Duodenal mucosa (tissue), 2 donors: ENCODE data around the gene GCSAM.

Experiments used
- H3K27ac ChIP-seq: one replicate; pipeline ENCODE4 v1.7.0; 2013; ENCODE audit warnings: low read depth, low read length
- H3K27me3 ChIP-seq, 2 donors: one replicate each; pipeline ENCODE4 v1.7.0; 2013; ENCODE audit warnings: low read length in 2 of 2, control low read depth in 1 of 2; ENCODE audit not compliant: insufficient read depth in 2 of 2, control insufficient read depth in 1 of 2
- H3K36me3 ChIP-seq, 2 donors: one replicate each; pipeline ENCODE4 v1.7.0; 2013; ENCODE audit warnings: low read length in 2 of 2, control low read depth in 1 of 2; ENCODE audit not compliant: insufficient read depth in 2 of 2, control insufficient read depth in 1 of 2
- H3K4me1 ChIP-seq, 2 donors: one replicate each; pipeline ENCODE4 v1.7.0; 2013; ENCODE audit warnings: low read length in 2 of 2, control low read depth in 1 of 2; ENCODE audit not compliant: insufficient read depth in 2 of 2, control insufficient read depth in 1 of 2
- H3K4me3 ChIP-seq, 2 donors: one replicate each; pipeline ENCODE4 v1.7.0; 2013; ENCODE audit warnings: low read length in 2 of 2, low read depth in 1 of 2
- H3K9ac ChIP-seq, 2 donors: one replicate each; pipeline ENCODE4 v1.7.0; 2013; ENCODE audit warnings: low read length in 2 of 2, low read depth in 1 of 2
- H3K9me3 ChIP-seq, 2 donors: one replicate each; pipeline ENCODE4 v1.7.0; 2013; ENCODE audit warnings: low read length in 2 of 2, control low read depth in 1 of 2; ENCODE audit not compliant: control insufficient read depth in 1 of 2

Gene GCSAM, protein sequence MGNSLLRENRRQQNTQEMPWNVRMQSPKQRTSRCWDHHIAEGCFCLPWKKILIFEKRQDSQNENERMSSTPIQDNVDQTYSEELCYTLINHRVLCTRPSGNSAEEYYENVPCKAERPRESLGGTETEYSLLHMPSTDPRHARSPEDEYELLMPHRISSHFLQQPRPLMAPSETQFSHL

DNA sequence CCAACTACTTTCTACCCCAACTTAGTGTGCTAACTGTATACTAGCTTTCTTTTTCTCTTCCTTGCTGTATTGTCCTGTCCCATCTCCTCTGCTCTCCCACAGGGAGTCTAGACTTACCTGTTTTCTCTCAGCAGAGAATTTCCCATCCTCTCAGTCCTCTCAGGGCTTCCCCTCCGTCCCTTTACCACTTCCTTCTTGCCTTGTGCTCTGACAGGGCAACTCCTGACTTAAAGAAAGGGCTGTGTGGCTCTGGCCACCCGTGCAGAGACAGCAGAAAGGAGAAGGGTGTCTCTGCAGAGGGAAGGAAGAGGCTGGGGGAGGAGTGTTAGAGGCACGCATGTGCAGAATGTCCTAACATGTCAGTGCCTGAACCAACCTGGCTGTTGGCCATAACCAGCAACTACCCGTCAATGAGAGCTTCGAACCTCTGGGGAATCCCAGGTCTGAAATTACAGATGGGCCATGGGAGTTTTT, at the start of gene GCSAM:
Gene GCSAM, minus strand, starts transcription at position 274 of the 474 bp plus-strand sequence. Its CDS starts 128 bp downstream, at position 146.
- peak within 1 kb of the TSS in 1 of 2 donors; percentile 5 for H3K9ac ChIP-seq
- H3K36me3 ChIP-seq = no peaks in the 10 kb centered on the region

DNA sequence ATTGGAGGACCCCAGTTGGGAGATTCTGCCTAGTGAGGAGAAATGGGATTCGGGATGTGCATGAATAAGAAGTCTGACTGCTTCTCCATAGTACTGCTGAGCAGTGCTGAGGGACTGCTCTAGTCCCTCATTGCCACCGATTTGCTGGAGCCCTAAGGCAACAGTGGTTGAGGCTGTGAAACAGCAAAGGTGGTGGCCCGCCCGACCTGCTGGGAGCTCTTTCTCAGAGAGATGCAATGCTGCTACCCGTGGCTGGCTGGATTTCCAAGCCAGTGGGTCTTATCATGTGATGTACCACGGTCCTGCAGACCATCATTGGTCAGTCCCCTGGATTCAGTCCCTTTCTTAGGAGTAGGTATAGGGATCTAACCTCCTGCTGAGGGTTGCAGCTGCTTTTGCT, 42.6 kb upstream of the GCSAM start:
- Histone ChIP-seq H3K9ac (no peak overlapping the region), H3K27ac (no peak overlapping the region), H3K27me3 (no peaks in the 10 kb centered on the region), H3K36me3 (no peaks in the 10 kb centered on the region), H3K4me3 (no peak overlapping the region), H3K9me3 (no peaks in the 10 kb centered on the region), H3K4me1 (no peaks in the 10 kb centered on the region)

More for the DNA sequence above, at the start of gene GCSAM:
- Histone ChIP-seq H3K4me3 (peak within 1 kb of the TSS; percentile 19 to 38), H3K27me3 (no peaks in the 10 kb centered on the region), H3K9me3 (no peaks in the 10 kb centered on the region), H3K27ac (no peak within 1 kb of the TSS), H3K4me1 (peaks cover 15 to 19% of the 10 kb centered on the region in 2 donors)

DNA sequence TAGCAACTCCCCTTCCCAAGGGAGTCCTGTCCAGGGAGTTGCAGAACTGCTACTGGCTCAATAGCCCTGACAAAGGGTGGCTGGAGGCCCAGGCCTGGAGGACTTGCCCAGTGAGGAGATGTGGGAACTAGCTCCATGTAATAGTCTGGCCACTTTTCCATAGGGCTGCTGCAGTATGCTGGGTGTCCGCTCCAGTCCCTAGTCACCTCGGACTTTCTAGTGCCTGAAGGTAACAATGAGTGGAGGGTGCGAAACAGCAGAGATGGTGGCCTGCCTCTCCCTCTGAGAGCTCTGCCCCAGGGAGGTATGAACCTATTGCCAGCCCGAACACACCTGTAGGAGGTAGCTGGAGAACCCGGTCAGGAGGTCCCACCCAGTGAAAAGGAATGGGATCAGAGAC, 42.0 kb upstream of the GCSAM start:
- H3K27ac ChIP-seq = no peak overlapping the region
- H3K4me1 ChIP-seq = no peaks in the 10 kb centered on the region
- H3K27me3 ChIP-seq = no peaks in the 10 kb centered on the region
- no peaks in the 10 kb centered on the region for H3K36me3 ChIP-seq
- H3K9me3 ChIP-seq = no peaks in the 10 kb centered on the region
- no peak overlapping the region for H3K9ac ChIP-seq
- H3K4me3 ChIP-seq = no peak overlapping the region

DNA sequence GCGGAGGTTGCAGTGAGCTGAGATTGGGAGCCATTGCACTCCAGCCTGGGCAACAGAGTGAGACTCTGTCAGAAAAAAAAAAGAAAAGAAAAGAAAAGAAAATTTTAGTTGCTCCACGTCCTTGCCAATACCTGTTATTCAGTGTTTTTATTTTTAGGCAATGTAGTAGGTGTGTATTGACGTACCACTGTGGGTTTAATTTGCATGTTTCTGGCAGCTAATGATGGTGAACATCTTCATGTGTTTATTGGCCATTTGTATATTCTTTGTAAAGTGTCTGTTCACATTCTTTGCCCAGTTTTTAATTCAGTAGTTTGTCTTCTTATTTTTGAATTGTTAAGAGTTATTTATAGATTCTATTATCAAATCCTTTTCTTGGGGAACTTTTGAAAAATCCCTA, 38.1 kb upstream of the GCSAM start:
- Histone ChIP-seq H3K27me3 (no peaks in the 10 kb centered on the region), H3K27ac (no peak overlapping the region), H3K4me1 (no peaks in the 10 kb centered on the region), H3K9me3 (no peaks in the 10 kb centered on the region), H3K4me3 (no peak overlapping the region), H3K36me3 (no peaks in the 10 kb centered on the region), H3K9ac (no peak overlapping the region)

DNA sequence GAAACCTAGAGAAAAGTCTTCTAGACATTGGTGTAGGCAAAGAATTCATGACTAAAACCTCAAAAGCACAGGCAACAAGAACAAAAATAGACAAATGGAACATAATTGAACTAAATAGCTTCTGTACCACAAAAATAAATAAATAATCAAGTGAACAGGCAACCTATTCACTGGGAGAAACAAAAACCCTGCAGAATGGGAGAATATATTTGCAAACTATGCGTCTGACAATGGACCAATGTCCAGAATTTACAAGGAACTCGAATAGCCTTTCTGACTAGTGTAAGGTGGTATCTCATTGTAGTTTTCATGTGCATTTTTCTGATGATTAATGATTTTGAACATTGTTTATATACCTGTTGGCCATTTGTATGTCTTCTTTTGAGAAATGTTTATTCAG, 37.0 kb upstream of the GCSAM start:
- H3K36me3 ChIP-seq = no peaks in the 10 kb centered on the region
- H3K9ac ChIP-seq = no peak overlapping the region
- H3K27me3 ChIP-seq = no peaks in the 10 kb centered on the region
- no peaks in the 10 kb centered on the region for H3K4me1 ChIP-seq
- no peak overlapping the region for H3K4me3 ChIP-seq
- H3K9me3 ChIP-seq = no peaks in the 10 kb centered on the region
- H3K27ac ChIP-seq = no peak overlapping the region

DNA sequence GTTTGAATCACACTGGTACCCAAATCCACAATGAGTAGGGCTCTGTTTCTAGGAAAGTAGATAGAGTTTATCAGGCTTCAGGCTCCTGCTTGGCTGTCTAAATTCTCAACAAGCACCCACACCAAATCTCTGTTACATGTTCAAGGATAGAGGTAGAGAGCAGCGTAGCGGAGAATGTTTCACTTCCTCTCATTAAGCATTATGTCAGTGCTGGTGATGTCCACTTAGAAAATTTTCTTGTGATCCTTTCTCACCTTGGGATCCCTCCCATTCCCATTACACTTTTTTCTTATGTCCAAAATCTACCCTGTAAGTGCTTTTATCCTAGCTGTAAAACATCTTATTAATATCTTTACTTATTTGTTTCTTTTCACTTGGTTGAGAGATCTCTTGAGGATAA, 34.7 kb upstream of the GCSAM start:
- Histone ChIP-seq H3K27me3 (no peaks in the 10 kb centered on the region), H3K27ac (no peak overlapping the region), H3K9me3 (no peaks in the 10 kb centered on the region), H3K4me1 (no peaks in the 10 kb centered on the region), H3K4me3 (no peak overlapping the region), H3K36me3 (no peaks in the 10 kb centered on the region), H3K9ac (no peak overlapping the region)

DNA sequence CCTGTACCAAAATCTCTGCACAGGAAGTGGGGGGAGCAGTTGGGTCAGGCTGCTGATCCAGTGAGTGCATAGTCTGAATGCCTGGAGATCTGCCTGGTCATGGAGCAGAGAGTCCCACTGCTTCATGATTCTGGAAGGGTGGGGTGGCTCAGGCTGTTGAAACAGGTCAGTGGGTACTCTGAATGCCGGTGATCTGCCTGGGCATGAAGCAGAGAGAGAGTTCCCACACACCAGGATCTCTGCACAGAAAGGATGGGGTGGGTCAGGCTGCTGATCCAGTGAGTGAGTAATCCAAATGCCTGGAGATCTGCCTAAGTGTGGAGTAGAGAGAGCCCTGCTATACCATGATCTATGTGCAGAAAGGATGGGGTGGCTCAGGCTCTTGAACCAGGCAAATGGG, 16.1 kb upstream of the GCSAM start:
- H3K36me3 ChIP-seq = no peaks in the 10 kb centered on the region
- no peak overlapping the region for H3K4me3 ChIP-seq
- H3K27ac ChIP-seq = no peak overlapping the region
- H3K27me3 ChIP-seq = no peaks in the 10 kb centered on the region
- H3K4me1 ChIP-seq = no peaks in the 10 kb centered on the region
- H3K9ac ChIP-seq = no peak overlapping the region
- peaks cover 10 to 16% of the 10 kb centered on the region in 2 donors for H3K9me3 ChIP-seq

DNA sequence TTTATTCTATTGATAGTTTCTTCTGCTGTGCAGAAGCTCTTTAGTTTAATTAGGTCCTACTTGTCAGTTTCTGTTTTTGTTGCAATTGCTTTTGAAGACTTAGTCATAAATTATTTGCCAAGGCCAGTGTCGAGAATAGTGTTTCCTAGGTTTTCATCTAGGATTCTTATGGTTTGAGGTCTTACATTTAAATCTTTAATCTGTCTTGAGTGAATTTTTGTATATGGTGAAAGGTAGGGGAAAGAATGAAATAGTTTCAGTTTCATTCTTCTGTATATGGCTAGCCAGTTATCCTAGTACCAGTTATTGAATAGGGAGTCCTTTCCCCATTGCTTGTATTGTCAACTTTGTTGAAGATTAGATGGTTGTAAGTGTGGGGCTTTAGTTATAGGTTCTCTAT, 10.6 kb upstream of the GCSAM start:
- Histone ChIP-seq H3K4me3 (no peak overlapping the region), H3K36me3 (no peaks in the 10 kb centered on the region), H3K4me1 (no peaks in the 10 kb centered on the region), H3K27me3 (no peaks in the 10 kb centered on the region), H3K27ac (no peak overlapping the region), H3K9ac (no peak overlapping the region), H3K9me3 (peaks cover 3 to 5% of the 10 kb centered on the region in 2 donors)

DNA sequence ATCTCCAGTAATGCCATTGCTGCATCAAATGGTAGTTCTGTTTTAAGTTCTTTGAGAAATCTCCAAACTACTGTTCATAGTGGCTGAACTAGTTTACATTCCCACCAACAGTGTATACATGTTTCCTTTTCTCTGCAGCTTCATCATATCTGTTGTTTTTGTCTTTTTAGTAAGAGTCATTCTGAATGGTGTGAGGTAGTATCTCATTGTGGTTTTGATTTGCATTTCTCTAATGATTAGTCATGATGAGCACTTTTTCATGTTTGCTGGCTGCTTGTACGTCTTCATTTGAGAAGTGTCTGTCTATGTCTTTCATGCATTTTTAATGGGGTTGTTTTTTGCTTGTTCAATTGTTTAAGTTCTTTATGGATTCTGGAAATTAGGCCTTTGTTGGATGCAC, 10.2 kb upstream of the GCSAM start:
- Histone ChIP-seq H3K9ac (no peak overlapping the region), H3K27ac (no peak overlapping the region), H3K27me3 (no peaks in the 10 kb centered on the region), H3K4me1 (no peaks in the 10 kb centered on the region), H3K9me3 (peaks cover 0 to 2% of the 10 kb centered on the region in 2 donors), H3K4me3 (no peak overlapping the region), H3K36me3 (no peaks in the 10 kb centered on the region)

DNA sequence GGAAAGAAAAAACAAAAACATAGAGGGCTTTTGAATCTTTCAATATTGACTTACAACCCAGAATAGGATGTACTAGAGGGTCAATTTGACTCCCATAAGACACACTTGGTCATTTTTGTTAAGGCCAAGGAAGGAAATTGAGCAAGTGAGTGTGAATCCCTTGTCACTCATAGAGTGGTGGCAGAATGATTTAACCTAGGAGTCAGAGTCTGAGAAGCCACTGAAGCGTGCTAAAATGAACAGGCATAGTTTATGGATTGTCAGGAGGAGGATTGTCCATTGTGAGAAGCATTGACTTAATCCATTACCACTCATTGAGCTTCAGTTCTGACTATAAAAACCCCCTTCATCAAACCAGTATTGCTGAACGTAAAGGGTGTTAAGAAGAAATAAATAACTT, 8.2 kb upstream of the GCSAM start:
- Histone ChIP-seq H3K9ac (no peak overlapping the region), H3K4me1 (peaks cover 0 to 4% of the 10 kb centered on the region in 2 donors), H3K27me3 (no peaks in the 10 kb centered on the region), H3K4me3 (no peak overlapping the region), H3K36me3 (no peaks in the 10 kb centered on the region), H3K9me3 (peaks cover 0 to 2% of the 10 kb centered on the region in 2 donors), H3K27ac (no peak overlapping the region)
